K562 (cell line): ENCODE data around the gene FTH1. TPM values are rescaled to one million over a fixed set of nuclear protein-coding genes. Genes with fewer than 3 reads are reported as not detected.

Experiments
- CREM ChIP-seq: IDR thresholded peaks from 2 replicates; pipeline ENCODE4 v1.6.1; 2014; ENCODE audit warnings: antibody characterized with exemption, low read depth
- DDX20 ChIP-seq: fragments of 450-650 bp; IDR thresholded peaks from 2 replicates; pipeline ENCODE4 v1.6.1; 2016; ENCODE audit warnings: missing genetic modification characterization, low read depth, mild to moderate bottlenecking, missing compliant biosample characterization, moderate library complexity
- ERF ChIP-seq: fragments of 450-650 bp; formaldehyde crosslinking; IDR thresholded peaks from 2 replicates; pipeline ENCODE4 v1.4.0; 2020; ENCODE audit warnings: mild to moderate bottlenecking, mixed read lengths
- FOXA1 ChIP-seq: fragments of 450-650 bp; IDR thresholded peaks from 2 replicates; pipeline ENCODE4 v1.6.1; 2016; ENCODE audit warnings: mild to moderate bottlenecking, borderline replicate concordance
- FOXK2 ChIP-seq, 2 experiments: fragments of 450-650 bp; IDR thresholded peaks in 1 of 2; conservative IDR thresholded peaks in 1 of 2; 2 replicates each; pipeline ENCODE4 v1.6.1; 2016; ENCODE audit warnings: low read depth in 2 of 2, mild to moderate bottlenecking in 1 of 2
- MTA3 ChIP-seq: fragments of 450-650 bp; formaldehyde crosslinking; IDR thresholded peaks from 2 replicates; pipeline ENCODE4 v1.6.1; 2017; ENCODE audit warnings: mild to moderate bottlenecking, borderline replicate concordance
- NFYB ChIP-seq: IDR thresholded peaks from 2 replicates; pipeline ENCODE4 v1.6.1; 2011; ENCODE audit warnings: mild to moderate bottlenecking, moderate library complexity; ENCODE audit not compliant: insufficient read length; ENCODE audit errors: extremely low read depth
- NR2C2 ChIP-seq, 2 experiments: fragments of 200-800 bp in 1 of 2; sonication (Bioruptor generic) in 1 of 2; sonication (generic) in 1 of 2; formaldehyde crosslinking in 1 of 2; IDR thresholded peaks; 2 replicates each; pipeline versions ENCODE4 v1.6.1 to v1.8.0; 2016 to 2022; ENCODE audit warnings: mild to moderate bottlenecking in 1 of 2, missing compliant biosample characterization in 1 of 2, missing genetic modification characterization in 1 of 2, missing genetic modification reagents in 1 of 2
- NR4A1 ChIP-seq, 2 experiments: fragments of 250-450 bp in 1 of 2; fragments of 450-650 bp in 1 of 2; sonication (Bioruptor Pico) in 1 of 2; IDR thresholded peaks; 2 replicates each; pipeline versions ENCODE4 v1.4.0 to v1.6.1; 2016 to 2020; ENCODE audit warnings: mild to moderate bottlenecking in 2 of 2, missing compliant biosample characterization in 1 of 2, missing genetic modification characterization in 1 of 2, moderate library complexity in 1 of 2
- POLR2A ChIP-seq: fragments of 450-650 bp; conservative IDR thresholded peaks from 2 replicates; pipeline ENCODE4 v1.6.1; 2016
- SMAD2 ChIP-seq: fragments of 150-350 bp; IDR thresholded peaks from 2 replicates; pipeline ENCODE4 v1.6.1; 2014; ENCODE audit warnings: low read depth, mild to moderate bottlenecking, low read length
- SOX6 ChIP-seq: fragments of 450-650 bp; IDR thresholded peaks from 2 replicates; pipeline ENCODE4 v1.6.1; 2014; ENCODE audit warnings: mild to moderate bottlenecking
- TBP ChIP-seq: optimal IDR thresholded peaks from 2 replicates; pipeline ENCODE3; 2011; ENCODE audit warnings: low read depth, low read length, improper control_type of control experiment
- YBX1 ChIP-seq: fragments of 450-650 bp; IDR thresholded peaks from 2 replicates; pipeline ENCODE4 v1.7.1; 2016; ENCODE audit warnings: mild to moderate bottlenecking
- ZEB2 ChIP-seq: fragments of 450-650 bp; IDR thresholded peaks from 2 replicates; pipeline ENCODE4 v1.6.1; 2016
- ZNF263 ChIP-seq: sonication (generic); formaldehyde crosslinking; IDR thresholded peaks from 2 replicates; pipeline ENCODE4 v1.8.0; 2022; ENCODE audit warnings: mild to moderate bottlenecking, missing genetic modification reagents, borderline replicate concordance
- ZNF282 ChIP-seq: sonication (generic); formaldehyde crosslinking; IDR thresholded peaks from 2 replicates; pipeline ENCODE4 v1.8.1; 2023; ENCODE audit warnings: missing genetic modification reagents
- ZNF57 ChIP-seq: fragments of 450-650 bp; formaldehyde crosslinking; IDR thresholded peaks from 2 replicates; pipeline ENCODE4 v1.4.0; 2020; ENCODE audit warnings: mild to moderate bottlenecking, moderate library complexity
- ZNF780A ChIP-seq: fragments of 250-450 bp; sonication (Bioruptor Pico); IDR thresholded peaks from 2 replicates; pipeline ENCODE4 v1.5.0; 2021; ENCODE audit warnings: mild to moderate bottlenecking
- polyA plus RNA-seq, 8 experiments: library from polyadenylated mRNA; depleted of rRNA in 4 of 8; stranded (reverse) in 5 of 8; unstranded in 3 of 8; fragments of >200 nt; fragmentation: Nextera tagmentation in 2 of 8; fragmentation: Illumina TruSeq in 1 of 8; extraction: Ambion mirVana in 2 of 8; extraction: Trizol in 1 of 8; gene quantifications; 2 replicates each; pipeline versions ENCODE4 v1.2.1 to v1.2.3, GENCODE V29; 2011 to 2014; ENCODE audit warnings: inconsistent platforms in 1 of 8, missing spikeins in 1 of 8
- total RNA-seq, 7 experiments: library from RNA; depleted of rRNA in 6 of 7; stranded (reverse); fragments of >200 nt in 6 of 7; fragmentation: Illumina TruSeq in 2 of 7; extraction: Trizol in 2 of 7; gene quantifications; 2 replicates each; pipeline versions ENCODE4 v1.2.1 to v1.2.3, GENCODE V29; 2011 to 2021; ENCODE audit warnings: low replicate concordance in 1 of 7
- TF ChIP-seq, protein P1 (sequence below): fragments of 450-650 bp; IDR thresholded peaks from 2 replicates; pipeline ENCODE4 v1.6.1; 2014; ENCODE audit warnings: low read depth, mild to moderate bottlenecking, moderate library complexity, borderline replicate concordance
- TF ChIP-seq, protein P2 (sequence below): sonication (generic); formaldehyde crosslinking; IDR thresholded peaks from 2 replicates; pipeline ENCODE4 v1.8.0; 2022; ENCODE audit warnings: missing genetic modification reagents, mild to moderate bottlenecking, borderline replicate concordance
- TF ChIP-seq, protein P3 (sequence below): fragments of 250-450 bp; sonication (Bioruptor Pico); IDR thresholded peaks from 2 replicates; pipeline ENCODE4 v1.6.1; 2021; ENCODE audit warnings: mild to moderate bottlenecking
- TF ChIP-seq, protein P4 (sequence below): sonication (generic); formaldehyde crosslinking; IDR thresholded peaks from 2 replicates; pipeline ENCODE4 v1.8.1; 2023; ENCODE audit warnings: mild to moderate bottlenecking, missing genetic modification reagents

The FTH1 gene
- total and polyA plus RNA-seq, 9 of the 15 experiments (the other 6 are each of a cell fraction or from before 2014, with no cell fraction given): 370 to 3,146 (median 802) TPM

DNA sequence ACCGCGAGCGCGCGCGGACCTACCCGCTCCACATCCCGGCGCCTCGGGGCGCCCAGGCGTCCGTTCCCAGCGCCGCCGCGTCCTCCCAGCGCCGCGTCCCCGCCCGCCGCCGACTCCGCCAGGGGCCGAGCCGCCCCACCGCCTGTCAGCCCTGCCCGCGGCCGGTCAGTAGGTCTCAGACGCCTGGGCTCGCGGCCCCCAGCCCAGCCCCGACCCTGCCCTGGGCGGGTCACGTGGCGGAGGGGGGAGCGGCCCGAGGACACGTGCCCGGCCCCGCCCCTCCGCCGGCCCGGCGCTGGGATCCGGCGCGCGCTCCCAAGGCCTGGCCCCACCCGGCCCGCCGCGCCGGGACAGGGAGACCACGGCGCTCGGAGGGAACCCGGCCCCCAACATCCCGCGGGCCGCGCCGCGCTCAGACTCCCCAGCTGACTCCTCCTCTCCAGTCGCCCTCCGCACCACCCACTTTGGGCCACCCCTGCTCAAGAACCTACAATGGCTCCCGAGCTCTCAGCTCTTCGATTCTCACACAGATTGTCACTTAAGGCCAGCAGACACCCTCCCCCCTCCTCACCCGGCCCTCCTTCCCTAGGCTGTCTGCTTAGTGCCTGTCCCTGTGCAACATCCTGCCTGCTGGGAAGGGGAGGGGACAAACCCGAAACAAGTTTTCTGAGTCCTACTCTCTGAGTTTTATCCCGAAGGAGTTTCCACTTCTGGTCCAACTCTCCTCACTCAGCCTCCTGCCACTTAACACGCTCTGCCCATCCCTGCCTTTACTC is 49.9 kb downstream of the FTH1 start, which contains the start of gene RAB3IL1 (continued):
- TF ChIP-seq, protein P1, sequence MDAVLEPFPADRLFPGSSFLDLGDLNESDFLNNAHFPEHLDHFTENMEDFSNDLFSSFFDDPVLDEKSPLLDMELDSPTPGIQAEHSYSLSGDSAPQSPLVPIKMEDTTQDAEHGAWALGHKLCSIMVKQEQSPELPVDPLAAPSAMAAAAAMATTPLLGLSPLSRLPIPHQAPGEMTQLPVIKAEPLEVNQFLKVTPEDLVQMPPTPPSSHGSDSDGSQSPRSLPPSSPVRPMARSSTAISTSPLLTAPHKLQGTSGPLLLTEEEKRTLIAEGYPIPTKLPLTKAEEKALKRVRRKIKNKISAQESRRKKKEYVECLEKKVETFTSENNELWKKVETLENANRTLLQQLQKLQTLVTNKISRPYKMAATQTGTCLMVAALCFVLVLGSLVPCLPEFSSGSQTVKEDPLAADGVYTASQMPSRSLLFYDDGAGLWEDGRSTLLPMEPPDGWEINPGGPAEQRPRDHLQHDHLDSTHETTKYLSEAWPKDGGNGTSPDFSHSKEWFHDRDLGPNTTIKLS: peak; percentile 61; the same call in 1 of the 2 replicates
- TF ChIP-seq, protein P2, sequence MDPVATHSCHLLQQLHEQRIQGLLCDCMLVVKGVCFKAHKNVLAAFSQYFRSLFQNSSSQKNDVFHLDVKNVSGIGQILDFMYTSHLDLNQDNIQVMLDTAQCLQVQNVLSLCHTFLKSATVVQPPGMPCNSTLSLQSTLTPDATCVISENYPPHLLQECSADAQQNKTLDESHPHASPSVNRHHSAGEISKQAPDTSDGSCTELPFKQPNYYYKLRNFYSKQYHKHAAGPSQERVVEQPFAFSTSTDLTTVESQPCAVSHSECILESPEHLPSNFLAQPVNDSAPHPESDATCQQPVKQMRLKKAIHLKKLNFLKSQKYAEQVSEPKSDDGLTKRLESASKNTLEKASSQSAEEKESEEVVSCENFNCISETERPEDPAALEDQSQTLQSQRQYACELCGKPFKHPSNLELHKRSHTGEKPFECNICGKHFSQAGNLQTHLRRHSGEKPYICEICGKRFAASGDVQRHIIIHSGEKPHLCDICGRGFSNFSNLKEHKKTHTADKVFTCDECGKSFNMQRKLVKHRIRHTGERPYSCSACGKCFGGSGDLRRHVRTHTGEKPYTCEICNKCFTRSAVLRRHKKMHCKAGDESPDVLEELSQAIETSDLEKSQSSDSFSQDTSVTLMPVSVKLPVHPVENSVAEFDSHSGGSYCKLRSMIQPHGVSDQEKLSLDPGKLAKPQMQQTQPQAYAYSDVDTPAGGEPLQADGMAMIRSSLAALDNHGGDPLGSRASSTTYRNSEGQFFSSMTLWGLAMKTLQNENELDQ (CRISPR knock-in tag): no peak
- TF ChIP-seq YBX1 (no peak), NR2C2 (CRISPR knock-in tag; IDR thresholded peaks at IDR 0.05) (no peak), NR2C2 (tag; IDR thresholded peaks at IDR 0.05) (no peak), CREM (no peak), POLR2A (peak; percentile 51; the same call in 1 of the 2 replicates), DDX20 (no peak), FOXA1 (no peak), SMAD2 (no peak), FOXK2 (conservative IDR thresholded peaks at IDR 0.05 in 1 of 2, IDR thresholded peaks at IDR 0.05 in 1 of 2; ENCODE audit: low read depth in 2 of 2) (no peak), ERF (CRISPR knock-in tag) (no peak), MTA3 (0 out of 2 replicates have a peak, but pooled peaks have one; percentile 43), NFYB (no peak), ZNF263 (CRISPR knock-in tag) (no peak), TBP (no peak), ZNF282 (no peak), NR4A1 (CRISPR knock-in tag; IDR thresholded peaks at IDR 0.05) (no peak), NR4A1 (tag; IDR thresholded peaks at IDR 0.05) (no peak), ZNF780A (CRISPR knock-in tag) (no peak), SOX6 (no peak), ZNF57 (CRISPR knock-in tag) (no peak), ZEB2 (peak; percentile 18; the same call in 1 of the 2 replicates)
- TF ChIP-seq, protein P3, sequence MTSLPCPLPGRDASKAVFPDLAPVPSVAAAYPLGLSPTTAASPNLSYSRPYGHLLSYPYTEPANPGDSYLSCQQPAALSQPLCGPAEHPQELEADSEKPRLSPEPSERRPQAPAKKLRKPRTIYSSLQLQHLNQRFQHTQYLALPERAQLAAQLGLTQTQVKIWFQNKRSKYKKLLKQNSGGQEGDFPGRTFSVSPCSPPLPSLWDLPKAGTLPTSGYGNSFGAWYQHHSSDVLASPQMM (CRISPR knock-in tag): no peak
- TF ChIP-seq, protein P4, sequence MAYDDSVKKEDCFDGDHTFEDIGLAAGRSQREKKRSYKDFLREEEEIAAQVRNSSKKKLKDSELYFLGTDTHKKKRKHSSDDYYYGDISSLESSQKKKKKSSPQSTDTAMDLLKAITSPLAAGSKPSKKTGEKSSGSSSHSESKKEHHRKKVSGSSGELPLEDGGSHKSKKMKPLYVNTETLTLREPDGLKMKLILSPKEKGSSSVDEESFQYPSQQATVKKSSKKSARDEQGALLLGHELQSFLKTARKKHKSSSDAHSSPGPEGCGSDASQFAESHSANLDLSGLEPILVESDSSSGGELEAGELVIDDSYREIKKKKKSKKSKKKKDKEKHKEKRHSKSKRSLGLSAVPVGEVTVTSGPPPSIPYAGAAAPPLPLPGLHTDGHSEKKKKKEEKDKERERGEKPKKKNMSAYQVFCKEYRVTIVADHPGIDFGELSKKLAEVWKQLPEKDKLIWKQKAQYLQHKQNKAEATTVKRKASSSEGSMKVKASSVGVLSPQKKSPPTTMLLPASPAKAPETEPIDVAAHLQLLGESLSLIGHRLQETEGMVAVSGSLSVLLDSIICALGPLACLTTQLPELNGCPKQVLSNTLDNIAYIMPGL (CRISPR knock-in tag): no peak
